Right renal cortex interstitium (tissue), 3 donors: Measurements from ENCODE around the gene SMOC2. TPM values are rescaled to one million over a fixed set of nuclear protein-coding genes. Genes with fewer than 3 reads are reported as not detected.

ENCODE experiments used
- DNase-seq, 3 donors: peaks; one replicate each; pipeline ENCODE4 v3.0.0-alpha.2; 2013; ENCODE audit warnings: low read depth in 3 of 3, low spot score in 2 of 3
- polyA plus RNA-seq, 3 donors: library from polyadenylated mRNA; unstranded; fragments of 120-200 nt; gene quantifications; one replicate each; pipeline ENCODE4 v1.2.1, GENCODE V29; 2013; ENCODE audit not compliant: insufficient read length in 3 of 3

SMOC2 gene
- polyA plus RNA-seq, 3 donors, result 18.0 to 31.5 (median 25.7) TPM

GRCh38 chr6:168618546-168619315, 177.7 kb downstream of the SMOC2 start:
- DNase-seq, result no peak

GRCh38 chr6:168619560-168620314, 178.8 kb downstream of the SMOC2 start:
- no peak for DNase-seq

GRCh38 chr6:168620578-168620977, 179.6 kb downstream of the SMOC2 start:
- DNase-seq, result no peak

- no peak for DNase-seq
Measured at GRCh38 chr6:168623736-168624135, 182.8 kb downstream of the SMOC2 start.

- DNase-seq, result no peak
Measured at GRCh38 chr6:168624540-168624939, 183.6 kb downstream of the SMOC2 start.

- no peak for DNase-seq
Measured at GRCh38 chr6:168624948-168625347, 184.0 kb downstream of the SMOC2 start.

DNA sequence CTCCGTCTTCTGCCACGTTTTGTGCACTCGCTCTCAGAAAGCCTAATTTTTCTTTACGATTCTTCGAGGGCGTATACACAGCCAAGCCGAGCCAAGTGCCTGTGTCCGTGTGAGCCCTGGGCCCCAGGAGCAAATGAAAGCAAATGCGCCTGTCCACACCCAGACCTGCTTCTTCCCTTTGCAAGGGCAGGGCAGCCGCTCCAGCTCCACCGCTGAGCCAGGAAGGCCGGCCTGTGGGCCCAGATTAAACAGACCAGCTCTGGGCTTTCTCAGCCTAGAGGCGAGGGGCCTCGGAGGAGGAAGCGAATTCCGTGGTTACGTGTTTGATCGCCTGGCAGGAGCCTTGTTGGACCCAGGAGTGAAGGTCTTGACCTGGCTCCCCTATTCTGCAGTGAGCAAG, 184.6 kb downstream of the SMOC2 start:
- DNase-seq, result no peak

DNA sequence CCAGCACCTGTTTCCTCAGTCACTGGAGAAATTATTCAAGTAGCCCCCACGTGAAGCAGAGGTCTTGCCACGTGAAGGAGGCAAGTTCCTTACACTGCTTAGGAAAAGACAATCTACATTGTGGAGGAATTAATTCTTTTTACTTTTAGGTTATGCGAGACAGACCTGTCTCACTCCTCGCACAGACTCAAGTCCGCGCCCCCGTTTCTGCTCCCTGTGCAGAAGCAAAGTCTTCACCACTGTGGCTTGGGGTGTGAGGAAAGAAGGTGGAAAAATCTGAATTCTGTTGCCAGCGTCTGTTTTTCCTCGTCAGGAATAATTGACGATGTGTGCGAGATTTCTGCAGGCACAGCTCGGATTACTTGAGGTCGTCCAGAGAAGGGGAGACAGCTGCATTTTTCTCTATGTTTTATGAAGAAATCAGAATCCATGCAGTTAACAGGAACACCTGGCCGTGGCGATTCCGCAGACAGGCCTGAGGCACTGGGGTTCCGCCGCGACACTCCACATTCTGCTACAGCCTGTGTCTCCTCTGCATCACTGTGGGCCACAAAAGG, 185.1 kb downstream of the SMOC2 start:
- no peak for DNase-seq

DNA sequence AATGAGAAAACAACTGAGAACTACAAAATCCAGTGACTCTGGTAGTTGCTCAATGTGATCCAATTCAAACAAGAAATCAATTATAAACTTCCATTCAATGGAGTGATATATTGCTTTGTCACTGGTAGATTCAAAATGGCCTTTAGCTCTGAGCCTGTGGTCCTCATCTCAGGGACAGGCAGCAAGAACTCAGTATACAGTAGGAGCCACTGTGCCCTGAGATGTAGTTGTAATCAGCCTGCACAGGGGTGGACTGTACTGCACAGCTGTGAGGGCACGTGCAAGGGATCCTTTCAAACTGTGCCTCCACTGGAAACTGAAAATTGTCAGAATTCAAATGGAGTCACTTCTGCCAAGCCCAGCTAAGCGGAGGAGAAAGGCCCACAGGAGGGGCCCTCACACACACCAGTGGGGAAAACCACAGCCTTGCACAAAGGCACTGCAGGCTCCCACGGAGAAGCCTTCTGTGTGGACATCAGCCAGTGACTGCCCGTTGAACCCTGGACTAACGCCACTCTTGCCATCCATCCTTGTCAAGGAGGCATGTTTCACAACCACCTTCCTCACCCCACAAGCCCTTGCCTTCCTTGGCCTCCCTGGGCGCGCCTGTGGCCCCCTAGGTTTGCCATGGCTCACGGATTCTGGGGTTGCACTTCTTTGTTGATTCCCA, 186.7 kb downstream of the SMOC2 start:
- DNase-seq, result no peak

GRCh38 chr6:168628176-168628553, 187.2 kb downstream of the SMOC2 start:
- no peak for DNase-seq

GRCh38 chr6:168628732-168629245, 187.8 kb downstream of the SMOC2 start:
- no peak for DNase-seq

DNA sequence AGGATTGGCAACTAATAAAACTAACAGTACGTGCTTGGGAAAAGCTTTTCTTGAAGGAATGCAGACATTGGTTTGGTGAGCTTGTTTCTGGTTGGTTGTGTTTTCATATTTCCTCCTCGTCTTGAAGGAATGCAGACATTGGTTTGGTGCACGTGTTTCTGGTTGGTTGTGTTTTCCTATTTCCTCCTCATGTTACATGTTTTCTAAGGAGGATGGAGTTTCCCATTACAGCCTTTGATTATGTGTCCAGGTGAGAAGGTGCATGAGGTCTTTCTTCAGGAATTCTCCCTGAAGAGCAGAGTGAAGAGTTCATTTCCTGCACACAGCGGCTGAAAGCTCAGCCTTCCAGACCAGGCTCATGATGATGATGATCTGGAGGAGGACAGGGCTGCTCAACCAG, 190.6 kb downstream of the SMOC2 start:
- no peak for DNase-seq

DNA sequence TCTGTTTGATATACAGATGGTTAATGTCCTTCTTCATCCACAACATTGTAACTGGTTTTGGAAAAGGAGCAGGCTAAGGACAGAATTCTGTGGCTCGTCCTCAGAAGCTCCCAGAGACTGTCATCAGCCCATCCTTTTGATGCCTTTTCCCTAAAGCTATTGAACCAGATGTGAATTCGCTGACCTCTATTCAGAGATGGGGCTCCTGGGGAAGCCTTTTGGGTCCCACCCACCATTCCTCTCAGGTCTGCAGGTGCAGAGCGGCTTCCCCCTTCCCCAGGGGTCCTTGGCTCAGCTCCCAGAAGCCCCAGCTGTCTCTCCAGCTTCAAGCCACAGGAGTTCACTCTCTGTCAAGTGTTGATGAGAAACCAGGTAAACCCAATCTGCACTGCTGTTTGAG, 191.7 kb downstream of the SMOC2 start:
- no peak for DNase-seq

- DNase-seq, result peak; percentile 63 to 69 (median 64)
Measured at GRCh38 chr6:168634541-168635328, 193.8 kb downstream of the SMOC2 start.

DNA sequence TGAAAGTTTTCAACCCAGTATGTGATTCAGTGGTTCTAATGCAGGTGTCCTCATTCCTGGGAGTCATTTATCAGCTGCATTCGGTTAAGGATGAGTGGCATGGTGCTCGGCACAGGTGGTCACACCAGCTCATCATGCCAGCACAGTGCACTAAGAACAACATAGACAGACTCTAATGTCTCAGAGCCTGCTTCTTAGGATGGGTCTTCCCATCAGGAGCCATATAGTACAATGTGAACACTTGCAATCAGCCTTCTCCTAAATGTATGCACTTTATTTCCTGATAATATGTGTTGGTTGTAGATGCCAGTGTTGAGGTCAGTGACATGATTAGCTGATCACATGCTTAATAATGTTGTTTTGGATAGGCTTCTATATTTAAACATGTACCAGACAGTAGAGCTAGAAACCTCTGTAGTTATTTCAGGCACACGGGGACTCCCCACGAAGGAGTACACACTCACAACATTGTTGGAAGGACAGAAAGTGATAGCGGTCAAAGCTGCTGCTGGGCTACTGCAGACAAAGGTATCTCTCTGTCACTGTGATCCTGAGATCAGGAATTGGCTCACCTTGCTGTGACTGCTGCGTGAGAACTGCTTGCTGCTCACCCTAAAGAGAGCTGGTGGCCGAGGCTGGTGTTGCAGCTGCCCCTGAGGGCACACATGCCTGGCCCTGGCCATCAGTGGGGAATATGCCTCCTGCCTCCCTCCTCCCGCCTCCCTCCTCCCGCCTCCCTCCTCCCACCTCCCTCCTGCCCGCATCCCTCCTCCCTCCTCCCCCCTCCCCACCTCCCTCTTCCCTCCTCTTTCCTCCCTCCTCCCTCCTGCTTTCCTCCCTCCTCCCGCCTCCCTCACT, 195.4 kb downstream of the SMOC2 start:
- DNase-seq, result no peak

DNA sequence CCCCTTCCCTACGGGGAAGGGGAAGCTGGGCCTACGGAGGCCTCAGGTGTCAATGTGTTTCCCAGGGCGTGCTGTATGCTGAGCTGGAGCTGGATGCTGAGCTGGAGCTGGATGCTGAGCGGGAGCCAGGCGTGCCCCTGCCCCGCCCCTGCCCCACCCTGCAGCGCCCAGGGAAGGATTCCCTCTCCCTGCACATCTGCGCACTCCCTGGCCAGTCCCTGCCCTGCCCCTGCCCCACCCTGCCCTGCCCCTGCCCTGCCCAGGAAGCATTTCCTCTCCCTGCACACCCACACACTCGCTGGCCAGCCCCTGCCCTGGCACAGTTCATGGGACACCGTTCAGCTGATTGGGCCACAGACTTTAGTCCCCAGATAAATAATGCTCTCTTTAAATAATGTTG, 196.8 kb downstream of the SMOC2 start:
- no peak for DNase-seq

- DNase-seq, result no peak
Measured at GRCh38 chr6:168638468-168639271, 197.7 kb downstream of the SMOC2 start.

GRCh38 chr6:168640181-168640580, 199.2 kb downstream of the SMOC2 start:
- no peak for DNase-seq

DNA sequence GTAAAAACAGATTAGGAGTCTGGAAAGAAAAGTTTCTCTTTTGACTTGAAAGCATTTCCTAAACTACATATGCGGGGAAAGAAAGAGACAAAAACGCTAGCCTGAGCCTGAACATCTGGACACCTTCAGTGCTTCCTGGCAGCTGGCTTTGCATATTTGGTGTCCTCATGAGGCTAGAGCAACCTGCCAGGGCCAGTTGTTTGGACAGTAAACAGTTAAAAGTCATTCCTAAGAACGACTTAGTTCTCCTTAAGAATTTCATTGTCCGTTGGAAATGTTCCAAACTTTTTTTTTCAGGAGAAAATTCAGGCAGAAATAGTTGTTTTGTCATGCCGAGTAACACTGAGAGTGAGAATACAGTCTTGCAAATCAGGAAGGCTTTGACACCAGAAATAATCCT, 199.8 kb downstream of the SMOC2 start:
- no peak for DNase-seq
